HG02610 (cell line): Measurements from ENCODE around the gene WWC1.
"Not testable (repeated sequence)": the region's sequence is repeated elsewhere in the genome, so short reads cannot be mapped to it uniquely, and the experiment has no call there.

ENCODE experiments used
- ATAC-seq: cut with Tn5 transposase; IDR thresholded peaks from one replicate; pipeline ENCODE4 v1.9.1; 2021; ENCODE audit warnings: mild to moderate bottlenecking, moderate library complexity; ENCODE audit not compliant: unreplicated experiment

The WWC1 gene

DNA sequence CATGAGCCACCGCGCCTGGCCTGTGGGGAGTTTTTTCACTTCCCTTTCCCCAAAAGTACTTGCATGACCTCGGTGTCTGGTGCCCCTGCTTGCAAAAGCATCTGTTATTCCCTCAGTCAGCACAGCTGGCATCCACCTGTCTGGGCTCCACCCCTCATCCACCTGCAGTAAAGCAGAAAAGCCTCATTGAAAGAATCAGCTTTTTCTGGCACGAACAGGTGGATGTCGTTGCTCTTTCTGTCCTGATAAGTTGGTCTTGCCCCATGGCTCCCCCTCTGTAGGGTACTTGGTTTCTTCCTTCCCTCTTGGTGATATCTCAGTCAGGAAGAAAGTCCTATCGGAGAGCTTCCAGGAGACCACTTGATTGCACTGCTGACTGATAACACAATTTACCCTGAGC is 37.4 kb downstream of the WWC1 start:
- no peak for ATAC-seq

DNA sequence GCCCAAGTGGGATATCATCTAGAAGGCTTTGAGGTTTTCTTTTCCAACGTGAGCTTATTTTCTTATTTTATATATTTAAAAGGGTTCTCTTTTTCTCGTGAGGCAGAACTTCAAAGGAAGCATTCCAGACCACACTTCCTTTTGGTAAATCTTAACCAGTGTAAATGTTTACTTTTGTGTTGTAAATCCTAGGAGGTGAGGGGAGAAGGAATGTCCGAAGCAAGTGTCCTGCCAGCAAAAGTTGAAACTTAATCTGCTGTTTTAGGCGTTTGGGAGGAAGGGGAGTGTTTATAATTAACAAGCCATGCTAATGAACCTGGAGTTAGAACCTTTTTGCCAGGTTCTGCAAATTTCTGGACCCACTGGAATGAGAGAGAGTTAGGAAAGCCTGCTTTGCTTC is 37.9 kb downstream of the WWC1 start:
- ATAC-seq, result no peak

DNA sequence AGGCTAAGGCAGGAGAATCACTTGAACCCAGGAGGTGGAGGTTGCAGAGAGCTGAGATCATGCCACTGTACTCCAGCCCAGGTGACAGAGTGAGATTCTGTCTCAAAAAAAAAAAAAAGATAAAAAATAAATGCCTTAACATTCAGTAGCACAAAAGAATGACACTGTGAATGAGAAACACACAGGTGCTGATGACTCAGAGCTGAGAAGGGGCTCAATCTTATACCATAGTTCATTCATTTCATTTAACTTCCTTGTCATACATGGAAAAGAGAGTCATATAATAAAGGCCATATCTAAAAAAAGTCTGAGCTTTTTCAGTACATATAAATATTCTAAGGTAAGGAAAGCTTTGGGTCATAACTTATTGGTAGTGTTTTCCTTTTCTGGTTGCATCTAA is 40.6 kb downstream of the WWC1 start:
- no peak for ATAC-seq

DNA sequence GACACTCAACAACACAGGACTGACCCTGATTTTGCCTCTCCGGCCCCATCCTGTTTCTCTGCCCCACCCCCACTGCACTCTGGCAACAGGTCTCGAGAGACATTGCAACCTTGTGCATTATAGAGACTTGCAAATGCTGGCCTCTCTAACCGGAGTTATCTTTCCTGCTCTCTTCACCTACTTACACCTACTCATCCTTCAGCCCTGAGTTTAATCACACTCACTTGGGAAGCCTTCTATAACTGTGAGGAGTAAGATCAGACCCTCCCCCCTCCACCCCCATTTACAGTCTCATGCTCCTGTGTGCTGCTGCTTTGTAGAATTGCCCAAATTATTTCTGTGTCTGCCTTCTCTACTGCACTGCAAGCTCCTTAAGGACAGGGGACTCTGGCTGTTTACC is 42.8 kb downstream of the WWC1 start:
- no peak for ATAC-seq

DNA sequence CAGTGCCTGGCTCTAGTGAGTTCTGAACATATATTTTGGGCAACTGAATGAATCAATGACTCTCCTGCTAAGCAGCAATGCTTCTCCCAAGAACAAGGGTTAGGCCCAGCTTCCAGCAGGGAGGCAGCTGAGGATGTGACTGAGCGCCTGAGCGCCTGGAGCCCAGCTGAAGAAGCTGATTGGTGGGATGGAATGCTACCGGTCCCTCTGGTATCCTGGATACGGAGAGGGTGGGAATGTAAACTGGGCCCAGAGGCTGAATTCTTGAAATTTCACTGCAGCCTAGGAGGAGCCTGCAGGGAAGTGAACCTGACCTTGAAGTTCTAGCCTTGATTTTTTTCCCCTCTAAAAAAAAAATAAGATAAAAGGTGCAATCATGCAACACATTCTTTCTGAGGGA is 43.2 kb downstream of the WWC1 start:
- no peak for ATAC-seq

DNA sequence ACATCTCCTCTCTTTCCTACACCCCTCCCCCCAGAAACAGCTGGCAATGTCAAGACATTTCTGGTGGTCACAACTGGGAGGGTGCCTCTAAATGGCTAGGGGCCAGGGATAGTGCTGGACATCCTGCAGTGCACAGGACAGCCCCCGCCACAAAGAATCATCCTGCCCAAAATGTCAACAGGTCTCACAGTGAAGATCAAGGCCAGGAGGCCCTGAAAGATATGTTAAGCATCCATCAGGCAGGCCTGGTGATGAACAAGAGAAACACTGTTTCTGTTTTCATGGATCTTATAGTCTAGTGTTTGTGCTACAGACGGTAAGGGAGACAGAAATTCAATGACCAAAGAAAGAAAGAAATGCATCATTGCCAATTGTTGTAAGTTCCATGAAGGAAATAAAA is 45.9 kb downstream of the WWC1 start:
- ATAC-seq, result no peak

DNA sequence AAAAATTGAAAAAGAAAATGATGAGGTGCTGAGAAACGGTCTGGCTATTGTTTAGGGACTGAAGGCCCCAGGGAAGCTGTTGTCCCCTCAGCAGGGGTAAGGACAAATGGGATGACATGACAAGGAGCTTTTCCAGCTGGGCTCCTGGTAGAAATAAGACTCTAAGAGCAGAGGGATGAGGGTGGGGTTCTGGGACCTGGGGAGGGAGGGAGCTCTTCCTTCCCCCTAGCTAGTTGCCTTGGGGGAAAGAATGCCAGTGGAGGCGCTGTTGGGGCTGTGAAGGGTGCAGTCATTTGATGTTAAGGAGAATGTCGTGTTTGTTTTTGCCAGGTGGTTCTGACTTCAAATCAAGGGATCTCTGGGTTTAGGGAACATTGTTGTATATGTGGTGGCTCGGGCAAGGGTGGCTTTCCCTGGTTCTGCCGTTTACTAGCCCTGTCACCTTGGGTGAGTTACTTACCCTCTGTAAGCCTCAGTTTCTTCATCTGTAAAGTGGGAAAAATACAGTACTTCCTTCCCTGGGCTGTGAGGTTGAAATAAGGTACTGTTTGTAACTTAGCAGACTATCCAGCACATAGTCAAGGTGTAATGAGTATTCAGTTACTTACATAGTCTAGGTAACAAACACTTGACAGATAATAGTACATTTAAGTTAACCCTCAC is 47.8 kb downstream of the WWC1 start:
- no peak for ATAC-seq

DNA sequence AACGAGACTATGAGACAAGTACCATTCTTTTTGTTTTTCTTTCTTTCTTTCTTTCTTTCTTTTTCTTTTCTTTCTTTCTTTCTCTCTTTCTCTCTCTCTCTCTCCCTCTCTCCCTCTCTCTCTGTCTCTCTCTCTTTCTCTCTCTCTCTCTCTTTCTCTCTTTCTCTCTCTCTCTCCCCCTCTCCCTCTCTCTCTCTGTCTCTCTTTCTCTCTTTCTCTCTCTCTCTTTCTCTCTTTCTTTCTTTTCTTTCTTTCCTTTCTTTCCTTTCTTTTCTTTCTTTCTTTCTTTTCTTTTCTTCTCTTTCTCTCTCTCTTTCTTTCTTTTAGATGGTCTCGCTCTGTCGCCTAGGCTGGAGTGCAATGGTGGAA is 48.3 kb downstream of the WWC1 start:
- not testable (repeated sequence) for ATAC-seq

DNA sequence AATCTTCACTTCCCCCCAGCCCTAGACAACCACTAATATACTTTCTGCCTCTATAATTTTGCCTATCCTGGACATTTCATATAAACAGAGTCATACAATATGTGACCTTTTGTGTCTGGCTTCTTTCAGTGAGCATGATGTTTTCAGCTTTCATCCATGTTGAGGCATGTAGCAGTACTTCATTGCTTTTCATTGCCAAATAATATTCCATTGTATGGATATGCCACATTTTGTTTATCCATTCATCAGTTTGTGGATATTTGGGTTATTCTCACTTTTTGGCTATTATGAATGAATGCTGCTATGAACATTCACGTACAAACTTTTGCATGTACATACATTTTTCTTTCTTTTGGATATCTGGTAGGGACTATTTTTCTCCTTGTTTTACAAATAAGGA is 49.0 kb downstream of the WWC1 start:
- ATAC-seq, result no peak

DNA sequence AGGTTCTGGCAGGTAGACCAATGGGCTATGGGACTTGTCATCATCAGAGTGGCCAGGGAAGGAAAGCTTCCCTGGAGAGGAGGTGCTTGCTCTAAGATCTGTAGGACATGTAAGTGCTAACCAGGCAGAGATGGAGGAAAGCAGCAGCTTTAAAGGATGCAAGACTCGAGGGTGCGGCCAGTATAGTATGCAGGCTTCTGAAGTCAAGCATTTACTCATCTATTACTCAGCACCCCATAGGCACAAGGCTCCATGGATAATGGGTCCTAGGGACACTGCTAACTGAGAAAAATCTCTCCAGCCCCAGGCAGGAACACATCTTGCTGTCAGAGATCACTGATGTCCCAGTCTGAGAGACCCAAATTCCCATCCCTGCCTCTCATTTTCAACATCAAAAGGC is 49.7 kb downstream of the WWC1 start:
- no peak for ATAC-seq

DNA sequence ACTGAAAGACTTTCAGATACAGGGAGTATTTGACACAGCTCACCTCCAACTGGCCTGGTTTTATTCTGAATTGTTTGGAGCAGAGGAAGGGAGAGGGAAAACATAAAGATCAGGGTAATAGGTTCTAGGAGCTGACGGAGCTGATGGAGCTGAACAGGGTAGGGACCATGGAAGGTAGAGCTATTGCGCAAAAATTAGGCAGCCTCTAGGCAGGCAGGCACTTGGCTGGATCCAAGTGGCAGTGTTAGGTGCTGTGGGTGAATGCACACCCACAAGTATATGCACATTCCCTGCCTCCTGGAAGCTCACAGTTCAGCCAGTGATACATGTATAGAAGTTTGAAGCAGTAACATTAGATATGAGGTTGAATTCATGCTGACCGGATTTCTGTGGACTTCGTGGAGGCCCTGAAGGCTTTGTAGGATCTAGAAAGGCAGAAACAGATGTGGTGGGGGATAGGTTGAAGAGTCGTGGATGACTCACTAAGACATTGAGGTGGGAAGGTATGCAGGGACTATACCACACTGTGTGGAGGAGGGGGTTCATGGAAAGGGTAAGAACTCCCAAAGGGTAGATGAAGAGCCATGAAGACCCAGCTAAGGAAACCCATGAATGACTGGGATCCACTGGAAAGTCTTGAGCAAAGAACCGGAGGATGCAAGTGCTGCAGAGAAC is 50.8 kb downstream of the WWC1 start:
- ATAC-seq, result no peak

DNA sequence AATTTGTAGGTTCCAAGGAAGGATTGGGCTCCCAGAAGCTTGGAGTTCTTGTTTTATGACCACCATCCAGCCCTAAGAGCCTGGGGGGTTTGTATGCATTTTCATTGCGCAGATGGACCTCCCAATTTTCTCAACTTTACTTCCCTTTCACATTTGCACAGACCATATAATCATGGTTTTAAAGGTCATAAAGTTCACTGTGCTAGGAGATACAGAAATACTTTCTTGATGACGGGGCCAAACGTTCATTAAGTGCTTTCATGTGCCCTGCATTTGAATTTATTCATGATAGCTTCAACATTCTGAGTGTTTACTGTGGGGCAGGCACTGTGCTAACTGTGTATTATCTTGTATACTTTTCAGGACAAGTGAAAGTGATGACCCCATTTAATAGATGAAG is 51.5 kb downstream of the WWC1 start:
- ATAC-seq, result no peak

DNA sequence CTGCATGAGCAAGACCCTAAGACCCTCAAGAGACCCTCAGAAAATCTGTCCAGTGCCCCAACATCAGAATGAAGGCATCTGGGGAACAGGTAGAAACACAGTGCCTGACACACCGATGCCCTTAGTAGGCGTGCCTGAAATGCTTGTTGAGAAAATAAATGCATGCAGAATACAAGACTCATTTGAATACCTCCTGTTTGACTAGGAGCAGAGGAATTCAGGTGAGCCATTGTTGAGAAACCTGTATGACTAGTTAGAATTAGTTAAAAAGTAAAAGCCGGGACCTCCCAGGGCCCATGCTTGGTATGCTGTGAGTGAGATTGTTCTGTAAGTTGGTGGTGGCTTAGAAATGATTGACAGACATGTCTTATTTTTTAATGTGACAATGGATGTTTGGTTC is 55.0 kb downstream of the WWC1 start:
- ATAC-seq, result no peak

DNA sequence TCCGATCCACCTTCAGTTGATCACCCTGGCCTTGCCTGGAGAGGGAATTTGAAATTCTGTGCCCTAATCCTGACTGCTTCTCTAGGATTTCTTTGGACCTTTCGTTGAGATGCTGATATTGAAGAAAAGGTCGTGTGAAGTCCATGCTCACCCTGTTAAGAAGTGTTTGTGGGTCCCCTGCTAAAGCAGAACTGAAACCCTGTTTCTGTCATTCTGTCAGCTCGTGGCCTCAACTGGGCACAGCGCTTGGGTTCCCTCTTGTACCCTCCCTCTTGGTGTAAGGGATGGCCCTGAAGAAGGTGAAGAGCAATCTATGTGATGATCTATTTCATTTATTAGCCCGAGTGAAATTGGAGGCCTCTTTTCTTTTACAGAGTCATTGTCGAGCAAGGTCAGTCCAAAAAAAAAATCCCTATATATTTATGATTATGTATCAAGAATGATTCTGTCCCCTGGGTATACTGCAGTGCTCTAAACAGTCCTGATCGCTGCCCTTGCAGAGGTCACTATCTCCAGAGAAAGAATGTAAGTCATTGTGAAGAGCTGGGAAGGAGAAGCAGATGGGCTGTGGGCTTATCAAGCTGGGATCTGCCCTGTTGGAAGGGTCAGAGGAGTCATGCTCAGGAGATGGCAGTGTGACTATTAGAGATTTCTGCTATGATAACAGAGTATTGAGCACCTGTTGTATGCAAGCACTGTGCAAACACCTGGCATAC is 56.1 kb downstream of the WWC1 start:
- no peak for ATAC-seq

DNA sequence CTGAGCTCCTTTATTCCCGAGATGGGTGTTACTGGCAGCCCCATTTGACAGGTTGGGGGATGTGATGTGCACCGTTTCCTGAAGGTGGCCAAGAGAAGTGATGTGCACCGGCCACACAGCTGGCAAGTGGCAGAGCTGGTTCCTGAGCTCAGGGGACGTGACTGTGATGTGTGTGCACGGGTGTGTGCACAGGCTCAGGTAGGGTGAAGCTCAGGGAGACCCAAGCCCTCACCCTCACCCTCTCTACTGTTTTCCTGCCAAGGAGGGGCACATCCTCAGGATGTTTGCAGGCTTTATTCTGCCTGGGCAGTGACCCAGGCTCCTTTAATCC is 56.6 kb downstream of the WWC1 start:
- no peak for ATAC-seq

DNA sequence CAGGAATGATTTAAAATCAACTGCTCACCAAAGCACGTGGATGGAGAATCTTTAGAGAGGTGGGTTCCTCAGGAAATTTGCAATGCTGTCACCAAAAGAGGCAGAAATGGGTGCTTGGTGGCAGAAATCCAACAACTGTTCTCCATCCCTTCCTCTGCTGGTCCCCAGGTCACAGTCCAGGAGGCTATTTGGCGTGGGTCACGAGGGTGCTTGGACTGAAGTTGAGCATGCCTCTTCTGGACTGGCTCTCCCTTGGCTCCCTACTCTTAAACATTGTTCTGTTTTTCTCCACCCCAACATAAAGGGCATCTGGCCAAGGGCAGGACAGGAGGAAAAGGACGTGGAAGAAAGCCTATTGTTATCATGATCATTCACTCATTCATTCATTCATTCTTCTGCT is 58.9 kb downstream of the WWC1 start:
- no peak for ATAC-seq

DNA sequence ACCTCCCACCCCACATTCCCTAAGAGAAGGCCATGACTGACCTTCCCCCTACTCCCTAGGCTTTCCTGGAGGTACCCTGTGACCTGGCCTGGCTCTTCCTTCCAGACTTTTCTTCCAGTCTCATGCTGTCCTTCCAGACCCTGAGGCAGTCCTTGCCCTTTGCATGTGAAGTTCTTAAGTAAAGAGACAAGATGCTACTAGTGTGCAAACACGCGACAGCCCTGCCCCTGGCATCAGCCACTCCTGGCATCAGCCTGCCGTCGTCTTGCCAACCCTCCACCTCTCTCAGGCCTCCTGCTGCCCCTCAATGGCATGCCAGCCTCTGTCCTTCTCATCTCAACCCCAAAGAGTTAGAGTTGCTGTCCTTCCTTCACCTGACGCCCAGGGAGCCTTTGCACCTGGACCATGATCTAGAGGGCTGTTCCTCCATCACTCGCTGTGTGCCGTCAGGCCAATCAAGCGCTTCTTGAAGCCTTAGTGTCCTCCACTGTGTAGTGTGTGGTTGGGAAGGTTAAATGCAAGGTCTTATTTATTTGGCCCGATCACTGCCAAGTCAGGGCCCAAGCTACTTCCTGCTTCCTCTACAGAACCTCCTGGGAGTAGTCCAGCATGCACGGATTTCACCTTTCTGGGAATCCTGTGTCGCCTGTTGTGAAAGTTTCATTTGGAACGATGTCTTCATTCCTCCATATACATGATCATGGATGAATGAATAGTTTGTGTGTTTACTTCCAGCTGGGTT is 61.9 kb downstream of the WWC1 start:
- ATAC-seq, result no peak

DNA sequence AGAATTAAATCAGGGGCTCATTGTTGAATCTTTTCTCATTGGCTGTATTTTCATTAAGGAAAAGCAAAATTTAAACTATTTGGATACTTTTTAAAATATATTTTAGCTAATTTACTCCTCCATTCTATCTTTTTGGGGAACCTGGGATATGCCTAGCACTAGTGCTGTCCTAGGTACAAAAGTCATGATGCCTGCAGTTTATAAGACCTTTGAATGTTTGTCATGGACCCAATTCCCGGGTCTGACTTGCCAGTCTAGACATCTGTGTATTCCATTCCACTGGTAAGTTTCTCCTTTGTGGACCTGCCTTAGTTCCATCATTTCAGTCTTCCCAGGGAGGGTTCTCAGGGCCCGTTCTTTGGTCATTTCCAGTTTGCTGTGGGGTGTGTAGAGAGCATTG is 63.0 kb downstream of the WWC1 start:
- ATAC-seq, result no peak

DNA sequence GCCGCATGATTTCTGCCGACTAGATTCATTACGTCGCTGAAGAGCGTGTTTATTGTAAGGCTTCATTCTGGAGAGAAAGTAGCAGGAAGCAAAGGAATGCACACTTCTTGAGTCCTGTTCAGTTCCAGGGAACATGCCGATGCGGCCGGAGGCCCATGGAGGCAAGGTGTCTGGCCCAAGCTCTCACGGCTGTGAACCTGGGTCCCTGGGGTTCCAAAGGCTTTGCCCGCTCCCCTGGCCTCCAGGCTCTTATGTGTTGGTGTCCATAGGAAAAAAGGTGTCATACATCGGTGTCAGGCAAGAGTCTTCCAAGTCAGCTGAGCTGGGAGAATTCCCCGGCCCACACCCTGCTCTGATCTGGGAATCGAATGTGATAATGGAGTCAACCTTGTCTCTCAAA is 64.7 kb downstream of the WWC1 start:
- no peak for ATAC-seq

DNA sequence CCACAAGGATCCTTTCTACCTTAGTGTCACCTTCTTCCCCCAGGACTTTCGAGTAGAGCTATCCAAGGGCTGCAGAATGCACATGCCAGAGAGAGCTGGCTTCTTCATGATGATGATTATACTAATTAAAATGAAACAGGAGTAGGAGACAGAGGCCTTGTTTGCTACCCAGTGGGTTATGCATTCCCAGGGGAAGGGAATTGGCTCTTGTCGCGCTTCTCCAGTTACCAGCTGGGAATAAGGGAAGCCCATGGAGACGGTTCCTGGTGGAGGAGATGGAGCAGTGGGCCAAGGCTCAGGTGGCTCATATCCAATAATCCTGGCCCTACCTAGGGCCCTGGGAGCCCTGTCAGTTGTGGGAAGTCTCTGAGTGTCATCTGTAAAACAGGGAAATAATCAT is 65.1 kb downstream of the WWC1 start:
- no peak for ATAC-seq

DNA sequence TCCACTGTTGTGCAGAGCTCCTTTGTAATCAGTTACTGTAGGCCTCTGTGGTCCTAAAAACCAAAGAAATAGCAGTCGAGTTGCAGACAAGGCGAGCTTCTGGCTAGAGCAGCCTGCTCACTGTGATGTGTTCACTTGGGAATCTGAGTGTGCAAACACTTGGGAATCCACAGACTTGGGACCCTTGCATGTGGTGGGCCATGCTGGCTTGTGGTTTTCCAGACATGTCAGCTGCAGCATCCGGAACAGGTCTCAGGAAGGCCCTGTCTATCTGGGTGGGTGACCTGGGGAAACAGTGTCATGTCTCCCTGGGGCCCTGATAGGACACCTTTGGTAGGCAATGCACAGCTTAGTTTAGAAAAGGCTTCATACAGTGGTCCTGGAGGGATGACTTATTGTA is 66.4 kb downstream of the WWC1 start:
- ATAC-seq, result no peak
